Activated T-cell treated with anti-CD3 and anti-CD28 coated beads, Interleukin-2, amount 50 U/mL, for 1 hour (primary cell): ENCODE data around the gene SDK1.
"Not testable (repeated sequence)": the region's sequence is repeated elsewhere in the genome, so short reads cannot be mapped to it uniquely, and the experiment has no call there.

Source experiments
- DNase-seq: peaks from one replicate; pipeline ENCODE4 v3.0.0-alpha.2; 2020

The SDK1 gene

DNA sequence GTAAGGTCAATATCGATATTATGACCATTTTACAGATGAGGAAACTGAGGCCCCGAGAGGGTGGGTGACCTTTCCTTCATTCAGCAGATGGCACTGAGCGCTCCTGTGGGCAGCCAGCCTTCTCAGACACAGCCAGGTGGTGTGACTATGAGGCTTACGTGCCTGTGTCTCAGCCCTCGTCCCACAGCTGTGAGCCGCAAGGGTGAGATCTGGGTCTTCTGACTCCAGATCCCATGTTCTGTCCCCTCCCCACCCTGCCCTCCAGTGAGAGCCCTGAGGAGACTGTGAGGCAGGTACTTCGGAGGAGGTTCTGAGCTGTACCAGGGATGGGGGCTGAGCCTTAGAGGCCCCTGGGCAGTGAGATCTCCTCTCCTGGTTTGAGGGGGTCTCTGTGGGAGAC is 767.2 kb downstream of the SDK1 start:
- no peak for DNase-seq

DNA sequence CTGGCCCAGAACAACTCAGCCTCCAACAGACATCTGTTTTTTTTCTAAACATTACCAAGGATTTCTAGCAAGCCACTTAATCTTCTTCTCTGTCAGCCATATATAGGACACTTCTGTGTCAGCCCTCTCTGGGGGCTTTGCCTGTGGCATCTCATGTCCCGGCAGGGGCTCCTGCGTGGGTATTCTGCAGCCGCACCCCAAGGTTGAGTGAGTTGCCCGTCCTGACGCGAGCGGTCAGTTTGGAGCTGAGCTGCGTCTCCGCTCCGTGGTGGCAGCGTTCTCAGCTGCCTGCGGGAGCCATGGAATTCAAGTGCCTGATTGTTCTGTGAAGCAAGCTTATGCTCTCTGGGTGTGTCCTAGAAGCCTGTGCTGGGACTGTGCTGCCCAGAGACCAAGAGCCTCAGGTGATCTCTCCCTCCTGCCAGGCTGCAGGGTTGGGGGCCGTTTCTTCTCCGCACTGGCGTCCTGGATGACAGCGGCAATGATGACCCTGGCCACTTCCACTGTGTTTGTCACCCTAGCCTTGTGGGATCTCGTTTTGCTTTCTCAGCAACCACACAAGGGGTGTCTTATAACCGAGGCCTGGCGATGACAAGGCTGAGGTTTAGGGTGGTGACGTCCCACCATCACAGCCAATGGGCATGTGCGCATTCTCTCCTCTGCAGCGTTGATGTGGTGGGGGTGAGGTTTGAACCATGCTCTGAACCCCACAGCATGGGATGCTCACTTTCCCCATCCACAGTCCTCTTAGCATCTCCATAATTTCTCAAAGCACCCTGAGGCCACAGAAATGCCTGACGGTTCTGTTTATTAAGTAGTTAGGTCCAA is 768.4 kb downstream of the SDK1 start:
- DNase-seq = no peak

DNA sequence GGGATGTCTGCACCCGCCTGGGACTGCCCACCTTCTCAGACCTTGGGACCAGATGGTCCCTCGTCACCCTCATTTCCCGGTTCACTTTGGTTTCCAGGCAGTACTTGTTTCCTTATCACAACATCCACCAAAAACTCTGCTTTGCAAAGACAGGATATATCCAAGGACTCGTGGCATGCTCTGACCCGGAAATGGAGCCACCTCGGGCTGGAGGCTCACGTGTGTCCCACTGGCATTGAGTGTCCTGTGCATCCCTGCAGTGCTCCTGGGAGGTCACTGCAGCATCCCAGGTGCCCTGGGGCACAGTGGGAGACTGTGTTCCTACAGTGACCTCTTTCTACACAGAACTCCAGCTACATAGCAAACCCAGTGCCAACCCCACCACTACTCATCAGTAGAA is 769.2 kb downstream of the SDK1 start:
- DNase-seq = no peak

DNA sequence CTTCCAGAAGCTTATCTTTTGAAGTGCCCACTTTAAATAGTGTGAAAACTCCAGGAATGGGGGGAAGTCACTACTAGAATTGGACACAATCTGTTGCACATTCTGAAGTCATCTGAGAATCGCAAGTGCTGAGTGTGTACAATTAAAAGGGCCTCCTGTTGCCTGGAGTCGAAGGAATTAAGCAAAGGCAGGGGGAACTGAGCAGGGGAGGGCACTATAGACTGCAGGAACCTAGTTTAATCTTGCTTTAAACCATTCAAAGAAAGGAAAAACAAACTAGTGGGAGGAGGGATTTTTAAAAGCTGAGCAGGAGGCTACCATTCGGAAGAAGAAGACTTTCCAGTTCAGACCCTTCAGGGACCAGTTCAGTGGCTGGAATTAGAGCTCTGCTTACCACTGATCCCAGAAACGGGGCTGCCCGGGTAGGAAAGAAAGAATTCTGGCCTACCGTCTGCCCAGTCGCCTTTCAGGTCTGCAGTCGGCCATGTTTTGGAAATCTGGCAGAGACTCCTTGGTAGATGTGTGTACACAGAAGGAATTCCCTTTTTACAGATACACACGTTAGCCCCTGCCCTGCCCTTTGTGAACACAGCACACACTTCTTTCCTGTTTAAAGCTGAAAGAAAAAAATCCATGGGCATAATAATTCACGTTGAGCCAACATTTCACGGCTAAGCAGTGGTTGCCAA is 770.5 kb downstream of the SDK1 start:
- no peak for DNase-seq

DNA sequence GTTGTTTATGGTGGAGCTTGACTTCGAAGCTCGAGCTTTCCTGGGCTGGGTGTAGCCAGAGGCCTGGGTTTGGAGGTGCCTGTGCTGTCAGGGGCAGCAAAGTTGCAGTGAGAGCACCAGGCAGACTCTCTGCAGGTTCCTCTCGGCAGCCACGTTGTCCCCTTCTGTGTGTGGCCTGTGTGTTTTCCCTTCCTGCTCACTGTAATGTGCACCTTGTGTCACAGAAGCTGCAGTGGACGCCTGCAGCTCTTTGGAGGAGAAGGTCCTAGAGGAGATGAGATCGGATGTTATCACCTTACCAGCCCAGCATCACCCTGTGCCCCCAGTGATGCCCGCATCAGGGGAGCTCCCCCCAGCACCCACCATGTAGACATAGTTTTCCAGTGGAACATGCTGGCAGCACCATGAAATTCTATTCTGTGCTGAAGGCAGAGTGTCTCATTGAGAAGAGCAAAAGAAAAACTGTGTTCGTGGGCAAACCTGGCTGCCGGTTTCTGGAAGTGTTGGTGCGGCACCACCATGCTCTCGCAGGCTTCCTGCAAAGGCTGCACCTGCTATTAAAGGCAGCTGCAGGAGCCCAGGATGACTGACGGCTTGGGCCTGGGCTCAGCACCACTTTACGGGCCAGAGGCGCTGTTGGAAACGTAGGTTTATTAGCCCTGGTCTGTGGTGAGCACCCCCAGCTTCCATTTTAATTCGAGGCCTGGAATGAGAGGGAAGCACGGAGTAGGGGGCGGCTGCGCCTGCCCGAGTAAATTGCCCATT is 771.3 kb downstream of the SDK1 start:
- no peak for DNase-seq

DNA sequence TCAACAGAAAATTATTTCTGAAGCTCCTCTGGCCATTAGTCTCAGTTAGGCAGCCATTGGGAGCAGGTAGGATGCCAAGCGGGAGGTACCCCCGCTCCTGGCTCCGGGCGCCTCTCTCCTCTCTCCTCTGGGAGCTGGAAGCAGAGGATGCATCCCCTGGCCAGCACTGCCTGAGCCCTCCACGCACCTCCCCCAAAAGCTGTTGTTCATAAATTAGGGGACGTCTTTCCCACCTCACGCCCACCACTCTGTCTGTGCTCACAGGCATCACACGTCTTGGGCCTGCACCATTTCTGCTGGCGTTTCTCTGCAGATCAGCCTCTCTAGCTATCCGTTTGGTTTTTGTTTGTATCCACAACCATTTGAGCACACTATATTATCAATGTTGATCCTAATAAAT is 772.0 kb downstream of the SDK1 start:
- no peak for DNase-seq

DNA sequence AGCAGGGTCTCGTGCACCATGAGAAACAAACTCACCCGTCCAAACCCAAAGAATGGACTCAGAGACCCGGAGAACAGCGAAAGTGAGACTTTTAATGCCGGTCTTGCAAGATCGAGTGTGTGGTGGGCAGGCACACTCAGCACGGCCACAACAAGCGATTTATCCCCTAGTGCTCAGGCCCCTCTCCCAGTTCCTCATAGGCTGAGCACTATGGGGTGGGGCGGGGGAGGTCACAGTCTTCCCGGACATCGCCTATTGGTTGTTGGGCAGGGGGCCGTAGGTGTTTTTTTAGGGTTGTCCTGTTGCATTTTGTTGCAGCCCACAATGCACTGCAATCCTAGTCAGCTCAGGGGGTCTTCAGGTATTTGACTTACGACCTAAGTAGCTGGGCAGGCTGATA is 772.7 kb downstream of the SDK1 start:
- no peak for DNase-seq

DNA sequence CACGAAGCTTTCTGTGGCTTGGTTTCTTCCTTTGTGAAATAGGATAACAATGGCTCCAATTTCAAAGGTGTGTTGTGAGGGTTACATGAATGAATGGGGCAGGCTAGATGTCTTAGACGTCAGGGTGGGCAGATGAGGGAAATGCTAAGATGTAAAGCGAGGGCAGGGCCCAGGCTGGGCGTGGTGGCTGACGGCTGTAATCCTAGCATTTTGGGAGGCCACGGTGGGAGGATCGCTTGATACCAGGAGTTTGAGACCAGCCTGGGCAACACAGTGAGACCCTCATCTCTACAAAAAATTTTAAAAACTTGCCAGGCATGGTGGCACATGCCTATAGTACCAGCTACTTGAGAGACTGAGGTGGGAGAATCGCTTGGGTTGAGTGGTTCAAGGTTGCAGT is 773.4 kb downstream of the SDK1 start:
- DNase-seq = no peak

DNA sequence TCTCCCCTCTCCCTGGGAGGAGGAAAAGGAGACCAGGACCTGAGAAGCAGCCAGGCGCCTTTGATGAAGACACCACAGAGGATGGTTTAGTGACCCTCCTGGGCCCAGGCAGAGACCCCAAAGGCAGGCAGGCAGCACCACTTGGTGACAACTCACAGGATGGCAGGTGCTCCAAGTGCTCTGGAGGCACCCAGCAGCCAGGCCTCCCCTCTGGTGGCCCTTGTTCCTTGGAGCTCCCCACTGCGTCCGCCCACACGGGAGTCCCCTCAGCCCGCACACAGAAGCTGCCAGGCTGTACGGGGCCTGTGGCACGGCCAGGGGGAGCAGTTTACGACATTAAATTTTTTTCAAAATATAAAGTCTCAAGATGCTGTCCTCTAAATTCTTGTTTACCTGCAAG is 773.9 kb downstream of the SDK1 start:
- DNase-seq = no peak

DNA sequence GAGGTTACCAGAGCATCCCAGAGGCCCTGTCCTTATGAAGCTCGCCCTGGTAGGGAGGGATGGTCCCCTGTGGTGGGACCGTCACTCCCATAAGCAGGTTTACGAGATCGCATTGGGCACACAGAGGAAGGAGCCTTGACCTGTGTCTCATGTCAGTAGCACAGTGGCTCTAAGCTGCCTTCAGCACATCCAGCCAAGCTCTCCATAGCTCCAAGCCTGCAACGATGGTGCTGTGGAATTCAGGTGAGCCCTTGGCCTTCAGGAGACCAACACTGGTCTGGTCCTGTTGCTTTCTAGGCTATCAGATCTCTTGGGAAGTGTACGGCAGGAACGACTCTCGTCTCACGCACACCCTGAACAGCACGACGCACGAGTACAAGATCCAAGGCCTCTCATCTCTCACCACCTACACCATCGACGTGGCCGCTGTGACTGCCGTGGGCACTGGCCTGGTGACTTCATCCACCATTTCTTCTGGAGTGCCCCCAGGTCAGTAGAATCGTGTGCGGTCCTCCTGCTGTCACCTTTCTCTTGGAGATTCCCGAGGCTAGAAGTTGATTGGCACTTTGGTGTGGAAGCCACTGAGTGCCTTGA is 775.7 kb downstream of the SDK1 start:
- no peak for DNase-seq

DNA sequence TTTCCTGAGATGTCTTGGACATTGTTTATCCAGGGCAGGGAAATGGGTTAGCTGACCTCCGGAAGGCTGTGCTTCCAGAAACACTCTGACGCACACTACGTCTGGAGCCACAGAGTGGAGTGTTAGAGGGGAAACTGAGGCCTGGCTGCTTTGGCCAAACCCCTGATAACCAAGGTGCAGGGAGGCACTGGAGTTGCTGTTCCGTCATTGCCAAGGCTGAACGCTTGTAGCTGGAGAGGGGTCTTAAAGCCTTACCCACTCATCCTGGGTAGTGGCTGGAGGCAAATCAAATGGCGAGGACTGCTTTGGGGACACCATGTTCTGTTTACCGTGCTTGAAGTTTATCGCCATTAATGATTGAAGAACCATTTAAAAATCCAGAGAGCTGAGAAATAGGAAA is 776.9 kb downstream of the SDK1 start:
- no peak for DNase-seq

DNA sequence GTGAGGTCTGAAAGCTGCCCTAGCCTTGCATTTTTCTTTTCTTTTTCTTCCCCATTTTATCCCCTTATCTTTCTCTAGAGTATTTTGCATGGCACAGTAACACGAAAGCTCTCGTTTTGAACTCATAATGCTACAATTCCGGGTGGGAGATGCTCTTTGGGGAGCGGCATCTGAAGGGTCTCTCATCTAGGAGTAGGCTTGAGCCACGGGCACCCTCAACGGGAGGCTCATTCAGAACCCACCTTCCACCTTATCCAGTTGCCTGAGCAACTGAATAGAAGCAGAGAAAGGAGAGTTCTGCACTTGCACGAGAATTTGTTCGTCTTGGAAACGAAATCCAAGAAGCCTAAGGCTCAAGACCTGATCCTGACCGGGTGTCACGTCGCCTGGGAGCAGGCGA is 777.5 kb downstream of the SDK1 start:
- no peak for DNase-seq

DNA sequence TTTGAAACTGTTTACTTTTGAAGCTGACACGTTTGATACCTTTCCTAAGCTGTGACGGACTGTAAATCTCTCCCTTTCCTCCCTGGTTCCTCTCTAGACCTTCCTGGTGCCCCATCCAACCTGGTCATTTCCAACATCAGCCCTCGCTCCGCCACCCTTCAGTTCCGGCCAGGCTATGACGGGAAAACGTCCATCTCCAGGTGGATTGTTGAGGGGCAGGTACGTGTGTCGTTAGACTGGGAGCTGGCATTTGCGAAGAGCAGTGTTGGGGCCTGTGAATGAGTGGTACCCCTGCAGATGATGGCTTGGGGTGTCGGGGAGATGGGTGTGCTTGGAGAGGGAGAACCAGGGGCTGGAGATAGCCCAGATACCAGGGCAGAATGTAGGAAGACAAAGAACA is 778.3 kb downstream of the SDK1 start:
- DNase-seq = no peak

DNA sequence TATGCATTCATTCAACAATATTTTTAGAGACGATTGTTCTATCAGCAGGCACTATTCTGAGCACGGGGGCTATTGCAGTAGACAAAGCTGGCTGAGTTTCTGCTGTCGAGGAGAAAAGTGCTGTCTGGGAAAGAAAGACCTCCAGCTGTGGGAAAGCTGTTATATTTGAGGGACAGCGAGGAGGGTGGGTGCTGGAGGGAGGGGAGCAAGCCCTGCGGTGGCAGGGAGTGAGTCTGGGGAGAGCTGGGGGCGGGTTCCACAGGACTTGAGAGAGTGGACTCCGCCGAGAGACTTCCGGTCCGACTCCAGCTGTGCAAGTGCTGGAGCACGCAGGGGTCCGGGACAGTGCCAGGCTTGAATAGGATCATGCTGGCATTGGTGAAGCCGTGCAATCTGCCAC is 778.9 kb downstream of the SDK1 start:
- DNase-seq = no peak

DNA sequence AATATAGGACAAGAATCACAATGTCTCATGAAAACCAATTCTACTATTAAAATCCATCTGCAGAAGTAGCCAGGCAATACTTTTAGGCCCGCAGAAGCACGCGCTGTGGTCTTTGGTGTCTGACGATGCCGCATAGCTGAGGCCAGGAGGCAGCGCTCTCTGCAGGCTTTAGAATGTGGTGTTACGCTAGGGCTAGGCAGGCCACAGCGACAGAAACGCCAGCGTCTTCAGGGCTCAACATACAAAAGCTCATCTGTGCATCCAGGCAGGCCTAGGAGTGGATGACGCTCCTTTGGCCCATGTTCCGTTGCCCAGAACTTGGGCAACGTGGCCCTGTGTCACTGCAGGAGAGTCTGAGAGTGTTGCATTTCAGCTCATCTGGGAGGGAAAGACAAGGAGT is 779.9 kb downstream of the SDK1 start:
- DNase-seq = no peak

DNA sequence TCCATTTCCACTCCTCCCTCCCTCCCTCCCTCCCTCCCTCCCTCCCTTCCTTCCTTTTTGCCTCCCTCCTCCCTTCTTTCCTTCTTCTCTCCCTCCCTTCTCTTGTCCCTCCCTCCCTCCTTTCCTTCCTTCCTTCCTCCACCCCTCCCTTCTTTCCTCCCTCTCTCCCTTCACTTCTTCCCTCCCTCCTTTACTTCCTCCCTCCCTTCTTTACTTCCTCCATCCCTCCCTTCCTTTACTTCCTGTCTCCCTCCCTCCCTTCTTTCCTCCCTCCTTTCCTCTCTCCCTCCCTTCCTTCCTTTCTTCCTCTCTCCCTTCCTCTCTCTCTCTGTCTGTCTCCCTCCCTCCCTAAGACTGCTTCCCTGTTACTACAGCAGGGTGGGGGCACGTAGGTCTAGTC is 782.5 kb downstream of the SDK1 start:
- DNase-seq = no peak

DNA sequence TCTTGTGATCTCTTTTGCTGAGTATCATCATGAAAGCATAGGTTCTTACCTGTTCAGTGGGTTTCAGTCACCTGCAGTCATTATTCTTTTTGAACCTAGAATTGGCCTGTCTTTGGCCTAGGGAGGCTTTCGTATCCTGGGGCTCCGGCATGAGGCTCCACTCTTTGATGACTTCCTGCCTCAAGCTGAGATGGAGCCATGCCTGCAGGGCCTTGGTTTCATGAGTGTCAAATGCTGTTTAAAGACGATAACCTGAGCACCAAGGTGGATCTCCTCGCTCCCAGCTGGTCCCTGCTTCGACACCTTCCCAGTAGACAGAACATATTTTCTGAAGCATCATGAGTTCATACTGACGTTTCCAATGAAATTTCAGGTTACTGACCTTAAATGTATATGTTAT is 783.2 kb downstream of the SDK1 start:
- DNase-seq = no peak

DNA sequence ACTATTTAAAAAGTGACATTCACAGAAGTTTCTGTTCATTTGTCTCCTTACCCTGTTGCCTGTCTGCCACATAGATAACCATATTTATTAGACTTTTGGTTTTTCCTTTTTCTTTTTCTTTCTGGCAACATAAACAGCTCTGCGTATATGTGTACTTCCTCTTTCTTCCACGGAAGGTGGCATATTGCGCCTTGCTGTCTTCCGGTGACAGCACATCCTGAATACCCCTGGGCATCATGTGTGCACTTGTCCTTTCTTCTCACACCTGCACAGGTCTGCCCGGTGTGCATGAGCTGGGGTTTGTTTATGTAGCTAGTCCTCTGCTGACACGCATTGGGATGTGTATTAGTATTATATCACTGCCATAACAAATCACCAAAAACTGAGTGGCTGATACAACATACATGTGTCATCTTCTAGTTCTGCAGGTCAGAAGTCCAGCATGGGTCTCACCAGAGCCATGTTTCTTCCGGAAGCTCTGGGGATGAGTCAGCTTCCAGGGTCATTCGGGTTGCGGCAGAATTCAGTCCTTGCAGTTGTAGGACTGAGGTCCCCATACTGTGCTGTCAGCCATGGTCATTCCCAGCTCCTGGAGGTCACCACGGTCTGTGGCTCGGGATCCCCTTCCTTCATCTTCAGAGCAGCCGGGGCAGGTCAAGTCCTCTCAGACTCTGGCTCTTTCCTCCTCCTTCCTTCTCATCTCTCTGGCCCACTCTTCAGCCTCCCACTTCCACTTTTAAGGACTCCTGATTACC is 785.1 kb downstream of the SDK1 start:
- DNase-seq = no peak

DNA sequence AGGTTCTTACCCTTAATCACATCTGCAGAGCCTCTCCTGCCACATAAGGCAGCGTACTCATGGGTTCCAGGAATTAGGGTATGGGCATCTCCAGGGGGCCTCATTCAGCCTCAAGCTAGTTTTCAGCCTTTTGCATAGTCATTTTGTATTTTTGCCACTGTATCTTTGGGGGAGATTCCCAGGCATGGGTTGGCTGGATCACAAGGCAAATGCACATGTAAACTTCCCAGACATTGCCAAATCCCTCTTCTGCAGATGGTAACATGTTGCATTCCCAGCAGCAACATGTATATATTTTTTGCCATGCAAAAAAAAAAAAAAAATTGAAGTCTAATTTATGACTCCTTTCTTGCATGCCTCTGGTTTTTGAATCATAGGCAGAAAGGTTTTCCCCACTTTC is 785.7 kb downstream of the SDK1 start:
- no peak for DNase-seq

DNA sequence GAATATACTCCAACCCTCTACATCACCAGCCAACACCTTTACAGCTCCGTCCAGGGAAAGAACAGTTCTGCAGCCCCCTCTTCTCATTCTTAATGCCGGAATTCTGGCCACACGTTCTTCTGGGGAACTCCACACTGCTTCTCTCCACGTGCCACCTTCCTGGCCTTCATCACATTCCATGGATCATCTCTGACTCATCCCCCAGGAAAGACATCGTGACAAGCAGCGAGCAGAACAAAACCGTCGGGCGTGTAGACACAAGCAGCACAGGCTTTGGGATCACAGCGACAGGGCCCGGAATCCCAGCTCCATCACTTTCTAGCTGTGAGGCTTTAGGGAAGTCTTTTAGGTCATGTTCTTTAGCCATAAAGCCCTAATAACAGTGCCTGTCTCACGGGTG is 790.7 kb downstream of the SDK1 start:
- DNase-seq = no peak

DNA sequence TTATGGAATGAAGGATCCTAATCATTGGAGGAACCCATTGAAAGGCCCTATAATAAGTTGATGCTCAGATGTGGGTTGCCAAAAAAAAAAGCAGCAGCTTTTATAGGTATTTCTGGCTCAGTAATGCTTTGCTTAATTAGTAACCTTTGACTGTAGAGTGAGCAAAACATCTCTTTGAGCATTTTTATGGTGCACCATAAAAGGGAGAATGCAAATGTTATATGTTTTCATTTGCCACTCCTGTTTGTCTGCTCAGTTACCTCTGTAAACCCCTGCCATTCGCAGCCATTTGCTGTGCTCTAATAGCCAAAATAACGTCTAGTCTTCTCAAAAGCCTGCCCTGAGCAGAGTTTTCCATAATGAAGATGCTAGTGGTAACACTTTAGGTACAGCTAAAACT is 792.0 kb downstream of the SDK1 start:
- DNase-seq = no peak

DNA sequence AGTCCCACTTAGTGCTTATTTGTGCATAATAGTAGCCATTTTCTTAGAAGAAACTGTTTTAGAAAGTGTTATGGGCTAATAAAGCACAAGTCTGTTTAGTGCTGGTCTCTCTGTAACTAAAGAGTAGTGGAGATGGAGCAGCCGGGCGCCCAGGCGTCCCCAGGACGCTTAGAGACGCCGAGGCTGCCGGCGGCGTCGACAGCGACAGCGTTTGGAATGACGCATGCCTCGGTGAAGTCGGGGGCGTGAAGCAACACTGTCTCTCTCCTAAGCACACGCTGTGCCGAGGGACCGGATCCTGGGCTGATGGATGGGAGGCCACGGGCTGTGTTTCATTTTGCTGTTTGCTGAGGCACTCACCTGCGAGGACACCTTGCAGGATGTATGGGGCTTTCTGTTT is 792.4 kb downstream of the SDK1 start:
- DNase-seq = no peak

DNA sequence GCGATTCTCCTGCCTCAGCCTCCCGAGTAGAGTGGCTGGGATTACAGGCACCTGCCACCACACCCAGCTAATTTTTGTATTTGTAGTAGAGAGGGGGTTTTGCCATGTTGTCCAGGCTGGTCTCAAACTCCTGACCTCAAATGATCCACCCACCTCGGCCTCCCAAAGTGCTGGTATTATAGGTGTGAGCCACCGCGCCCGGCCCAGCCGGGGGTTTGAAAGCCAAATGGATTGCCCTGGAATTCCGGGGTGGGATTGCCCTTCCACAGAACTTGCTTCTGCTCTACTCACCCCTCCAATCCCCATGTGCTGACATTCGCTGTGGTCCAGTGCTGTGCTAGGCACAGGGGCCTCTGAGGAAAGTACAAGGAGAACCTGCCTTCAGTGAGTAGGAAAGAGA is 793.1 kb downstream of the SDK1 start:
- not testable (repeated sequence) for DNase-seq
